Measurements from ENCODE around the gene EFNB1. TPM values are rescaled to one million over a fixed set of nuclear protein-coding genes. Genes with fewer than 3 reads are reported as not detected.

EFNB1 gene
- total and polyA plus RNA-seq, 2 of the 8 experiments (the other 6 are each of a cell fraction or from before 2014, with no cell fraction given), result 2.3 to 5.4 TPM

- no peak for TF ChIP-seq HDAC2 (IDR thresholded peaks at IDR 0.05; ENCODE audit: borderline replicate concordance in 1 of 2, low read depth in 2 of 2, low read length in 2 of 2)
- TF ChIP-seq RXRA (IDR thresholded peaks at IDR 0.05; ENCODE audit: insufficient read depth, low read depth, low read length), result no peak
- no peak for TF ChIP-seq CEBPB (IDR thresholded peaks at IDR 0.05; ENCODE audit: low read depth, low read length)
- no peak for TF ChIP-seq CREB1 (IDR thresholded peaks at IDR 0.05)
- TF ChIP-seq TEAD4 (IDR thresholded peaks at IDR 0.05; ENCODE audit: low read depth, low read length), result no peak
- no peak for TF ChIP-seq TAF7 (optimal IDR thresholded peaks at IDR 0.05; ENCODE audit: borderline replicate concordance, low read depth, low read length)
Observed at GRCh38 chrX:68889249-68889648, 60.4 kb downstream of the EFNB1 start (continued).

Other genes starting within 250 kb of the EFNB1 start
- gene STARD8, start 181.4 kb upstream of the EFNB1 start, total RNA-seq (2021; fragmentation: NEBNext Ultra II Directional; extraction: Animal tissue kit (Norgen Biotek cat#: 25700)), result 3.0 and 3.8 TPM in 2 replicates
- 1.8 and 2.8 TPM in 2 replicates for gene STARD8, start 181.4 kb upstream of the EFNB1 start, polyA plus RNA-seq (2011; rRNA removed)